Medulla oblongata (tissue), 1 donor: ENCODE results near the gene RTP1.

ENCODE experiments used
- DNase-seq: peaks from one replicate; pipeline ENCODE4 v3.0.0-alpha.2; 2015; ENCODE audit errors: extremely low spot score

The RTP1 gene

DNA sequence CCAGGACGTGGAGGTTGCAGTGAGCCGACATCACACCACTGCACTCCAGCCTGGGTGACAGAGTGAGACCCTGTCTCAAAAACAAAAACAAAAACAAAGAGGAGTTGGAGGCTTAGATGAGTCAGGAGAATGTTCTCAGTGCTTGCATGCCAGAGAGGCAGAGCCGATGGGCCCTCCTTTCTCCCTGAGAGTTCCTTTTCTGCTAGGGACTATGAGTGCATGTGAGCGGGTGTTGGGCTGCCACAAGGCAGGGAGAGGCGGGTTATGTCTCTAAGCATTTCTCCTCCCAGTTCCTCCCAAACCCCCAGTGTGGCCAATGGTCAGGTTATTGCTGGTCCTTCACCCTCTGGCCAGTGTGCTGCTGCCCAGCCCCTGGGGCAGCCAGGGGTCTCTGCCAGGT is 45.1 kb downstream of the RTP1 start:
- DNase-seq = no peak

GRCh38 chr3:187242900-187243299 is 45.6 kb downstream of the RTP1 start:
- DNase-seq = no peak

DNA sequence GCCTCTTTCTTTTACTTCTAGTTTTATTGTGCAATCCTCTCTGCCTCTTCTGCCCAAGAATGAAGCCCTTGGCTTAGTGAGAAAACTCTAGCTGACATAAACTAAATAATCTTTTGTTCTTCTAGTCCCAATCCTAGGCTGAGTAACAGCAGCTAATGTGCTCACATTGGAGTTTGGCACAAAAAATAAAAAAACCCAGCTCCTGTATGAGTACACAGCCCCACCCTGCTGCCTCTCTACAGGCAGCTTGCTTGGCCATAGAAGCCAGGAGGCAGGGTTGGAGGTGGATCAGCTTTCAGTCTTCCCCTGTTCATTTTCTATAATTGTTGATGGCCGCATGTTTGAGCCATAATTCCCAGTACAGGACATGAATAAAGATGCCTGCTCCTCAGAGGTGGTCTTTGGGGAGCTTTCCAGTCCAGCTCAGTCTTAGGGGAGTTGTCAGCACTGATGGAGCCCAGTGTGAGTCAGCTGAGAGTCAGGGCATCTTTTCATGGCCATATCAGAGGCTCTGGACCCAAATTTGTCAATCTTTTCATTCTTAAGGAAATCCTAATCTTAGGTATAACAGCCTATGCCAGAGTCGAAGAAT is 46.7 kb downstream of the RTP1 start:
- DNase-seq = peak; percentile 15

DNA sequence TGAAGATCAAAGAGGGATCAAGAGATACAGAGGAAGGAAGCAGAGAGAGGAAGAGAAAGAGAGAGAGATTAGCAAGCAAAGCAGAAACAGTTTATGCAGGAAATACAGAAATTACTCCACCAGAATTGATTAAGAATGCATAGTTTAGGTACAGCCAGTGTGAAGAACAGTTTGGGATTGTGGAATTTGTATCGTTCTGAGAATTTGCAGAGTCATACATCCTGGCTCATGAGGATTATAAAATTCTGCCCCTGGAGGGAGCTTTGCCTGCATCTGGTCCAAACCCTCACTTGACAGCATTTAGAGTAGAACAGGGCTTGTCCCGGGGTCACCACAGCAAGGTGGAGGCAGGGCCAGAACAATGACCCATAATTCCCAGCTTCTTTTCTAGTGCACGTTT is 50.1 kb downstream of the RTP1 start:
- DNase-seq = no peak
